ENCODE measurements around the gene SPAG16. TPM values are rescaled to one million over a fixed set of nuclear protein-coding genes. Genes with fewer than 3 reads are reported as not detected.
"Not testable (repeated sequence)": the region's sequence is repeated elsewhere in the genome, so short reads cannot be mapped to it uniquely, and the experiment has no call there.

Gene SPAG16
- total RNA-seq, 1 experiment from 2014 or later, result 28.2 TPM

GRCh38 chr2:213627835-213628460 lies 343.7 kb downstream of the SPAG16 start:
- H3K9me3 ChIP-seq (replicated peaks), result 0 out of 2 replicates have a peak, but pooled peaks cover 3% of the 10 kb centered on the region
- H3K4me1 ChIP-seq, result no peaks in the 10 kb centered on the region
- H3K4me3 ChIP-seq, result no peak overlapping the region
- no peaks in the 10 kb centered on the region for H3K36me3 ChIP-seq
- H3K27me3 ChIP-seq, result no peaks in the 10 kb centered on the region
- DNase-seq, result no peak
- H3K27ac ChIP-seq, result no peak overlapping the region

DNA sequence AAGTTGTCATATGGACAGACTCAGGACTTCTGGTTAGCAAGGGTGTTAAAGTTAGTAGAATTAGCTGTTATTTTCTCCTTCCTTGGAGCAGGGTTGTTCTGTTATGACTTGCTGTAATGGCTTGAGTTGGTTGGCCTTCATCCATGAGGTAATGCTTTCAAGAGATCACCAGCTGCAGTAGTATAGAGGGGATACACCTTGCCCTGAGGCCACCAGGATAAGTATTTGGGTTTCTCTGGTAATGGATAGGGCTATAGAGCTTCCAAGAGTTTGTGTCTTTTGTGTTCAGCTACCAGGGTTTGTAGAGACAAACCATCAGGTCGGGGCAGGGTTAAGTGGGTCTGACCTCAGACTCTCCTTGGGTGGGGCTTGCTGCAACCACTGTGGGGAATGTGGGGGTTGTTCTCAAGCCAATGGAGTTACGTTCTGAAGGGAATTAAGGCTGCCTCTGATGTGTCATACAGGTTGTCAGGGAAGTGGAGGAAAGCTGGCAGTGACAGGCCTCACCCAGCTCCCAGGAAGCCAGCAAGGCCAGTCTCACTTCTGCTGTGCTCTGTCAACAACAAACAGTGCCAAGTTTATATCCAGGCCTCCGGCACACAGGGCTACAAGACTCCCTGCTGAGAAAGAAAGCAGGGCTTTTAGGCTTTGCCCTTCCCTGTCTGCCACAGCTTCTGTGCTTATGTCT lies 356.6 kb downstream of the SPAG16 start:
- H3K9me3 ChIP-seq (replicated peaks), result no peaks in the 10 kb centered on the region
- H3K4me3 ChIP-seq, result no peak overlapping the region
- H3K27me3 ChIP-seq, result no peaks in the 10 kb centered on the region
- no peaks in the 10 kb centered on the region for H3K36me3 ChIP-seq
- no peak overlapping the region for H3K27ac ChIP-seq
- no peaks in the 10 kb centered on the region for H3K4me1 ChIP-seq
- no peak for DNase-seq

- Histone ChIP-seq H3K27me3 (no peaks in the 10 kb centered on the region), H3K4me1 (no peaks in the 10 kb centered on the region)
- DNase-seq, result no peak
Observed at GRCh38 chr2:213644926-213645325, 360.7 kb downstream of the SPAG16 start.

DNA sequence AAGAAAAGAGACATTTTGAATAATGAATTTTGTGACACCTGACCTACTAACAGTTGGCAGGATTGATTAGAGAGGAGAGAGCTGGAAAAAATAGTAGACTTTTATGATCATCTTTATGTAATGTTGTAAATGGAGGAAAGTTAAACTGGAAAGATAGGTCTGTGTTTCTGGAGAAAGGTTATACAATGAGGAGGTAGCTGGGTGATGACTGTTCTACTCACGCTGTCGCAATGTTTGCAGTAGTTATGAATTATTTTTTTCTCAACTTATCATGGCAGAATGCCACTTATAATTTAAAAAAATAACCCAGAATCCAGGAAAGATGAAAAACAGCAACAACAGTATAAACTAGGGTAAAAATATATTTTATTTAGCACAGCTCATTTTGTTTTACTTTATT lies 364.9 kb downstream of the SPAG16 start:
- no peak overlapping the region for H3K27ac ChIP-seq
- H3K4me3 ChIP-seq, result no peak overlapping the region

More at GRCh38 chr2:213644926-213645325, 360.7 kb downstream of the SPAG16 start:
- H3K4me3 ChIP-seq, result no peak overlapping the region
- no peaks in the 10 kb centered on the region for H3K36me3 ChIP-seq
- no peaks in the 10 kb centered on the region for H3K9me3 ChIP-seq (replicated peaks)
- H3K27ac ChIP-seq, result no peak overlapping the region

DNA sequence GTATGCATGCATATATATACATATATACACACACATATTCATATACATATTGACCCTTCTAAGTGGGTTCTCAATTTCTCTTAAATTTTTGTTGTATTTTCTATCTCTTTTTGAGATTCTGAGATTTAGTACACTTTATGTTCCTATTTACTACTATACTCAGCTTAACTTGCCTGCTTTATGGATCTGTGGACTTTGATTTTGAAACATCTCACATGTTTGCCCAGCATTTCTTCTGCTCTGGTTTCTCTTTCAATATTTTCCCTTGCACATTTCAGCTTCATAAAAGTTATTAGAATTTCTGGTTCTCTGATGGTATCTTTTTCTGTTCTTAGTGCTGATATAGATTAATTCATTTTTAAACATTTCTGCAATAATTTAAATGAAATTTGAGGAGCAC lies 380.6 kb downstream of the SPAG16 start:
- no peaks in the 10 kb centered on the region for H3K9me3 ChIP-seq (replicated peaks)
- H3K27ac ChIP-seq, result no peak overlapping the region
- no peak for DNase-seq
- no peaks in the 10 kb centered on the region for H3K27me3 ChIP-seq
- no peak overlapping the region for H3K4me3 ChIP-seq
- no peaks in the 10 kb centered on the region for H3K36me3 ChIP-seq
- H3K4me1 ChIP-seq, result no peaks in the 10 kb centered on the region

More for the DNA sequence above, 364.9 kb downstream of the SPAG16 start:
- H3K4me1 ChIP-seq, result no peaks in the 10 kb centered on the region
- H3K27me3 ChIP-seq, result no peaks in the 10 kb centered on the region
- no peaks in the 10 kb centered on the region for H3K9me3 ChIP-seq (replicated peaks)
- H3K36me3 ChIP-seq, result no peaks in the 10 kb centered on the region
- DNase-seq, result no peak

DNA sequence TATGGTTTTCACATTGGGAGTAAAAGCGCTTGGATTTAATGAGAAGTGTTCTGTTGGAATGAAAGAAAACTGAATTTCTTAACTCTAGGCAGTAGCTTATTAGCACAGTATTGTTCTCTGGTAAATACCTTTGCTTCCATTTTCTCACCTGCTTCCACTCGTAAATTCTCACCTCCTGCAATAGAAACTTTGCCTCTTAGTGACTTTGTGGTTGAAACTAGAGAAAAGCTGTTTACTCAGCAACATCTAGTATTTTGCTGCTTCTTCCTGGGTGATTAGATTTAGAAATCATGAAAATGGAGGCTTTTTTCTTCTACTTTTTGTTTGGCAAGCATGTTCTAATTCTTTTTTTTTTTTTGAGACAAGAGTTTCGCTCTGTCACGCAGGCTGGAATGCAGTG lies 385.4 kb downstream of the SPAG16 start:
- no peaks in the 10 kb centered on the region for H3K36me3 ChIP-seq
- H3K9me3 ChIP-seq (replicated peaks), result no peaks in the 10 kb centered on the region
- H3K4me3 ChIP-seq, result no peak overlapping the region
- DNase-seq, result no peak
- H3K27me3 ChIP-seq, result no peaks in the 10 kb centered on the region
- H3K4me1 ChIP-seq, result no peaks in the 10 kb centered on the region
- no peak overlapping the region for H3K27ac ChIP-seq

- H3K4me3 ChIP-seq, result no peak overlapping the region
- no peak for DNase-seq
- H3K9me3 ChIP-seq (replicated peaks), result no peaks in the 10 kb centered on the region
- no peak overlapping the region for H3K27ac ChIP-seq
- H3K36me3 ChIP-seq, result no peaks in the 10 kb centered on the region
- H3K27me3 ChIP-seq, result no peaks in the 10 kb centered on the region
- no peaks in the 10 kb centered on the region for H3K4me1 ChIP-seq
Observed at GRCh38 chr2:213678437-213679218, 394.4 kb downstream of the SPAG16 start.

DNA sequence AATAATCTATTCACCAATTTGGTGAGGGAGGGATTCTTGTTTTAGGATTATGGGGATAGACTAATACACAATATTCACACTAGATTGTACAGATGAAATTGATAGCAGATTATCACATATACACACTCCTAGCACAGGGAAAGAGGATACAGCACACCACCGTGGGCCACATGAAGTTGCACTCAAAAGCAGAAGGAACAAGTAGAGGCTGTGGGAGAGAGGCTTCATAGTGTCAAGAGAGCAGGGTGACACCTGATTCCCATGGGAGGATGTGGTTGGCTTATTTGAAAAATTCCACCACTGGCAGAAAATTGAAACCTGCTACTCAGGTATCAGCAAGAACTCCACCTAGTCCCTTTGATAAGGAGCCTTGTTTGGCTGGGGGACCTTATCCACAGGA lies 395.6 kb downstream of the SPAG16 start:
- Histone ChIP-seq H3K27ac (no peak overlapping the region), H3K36me3 (no peaks in the 10 kb centered on the region), H3K27me3 (no peaks in the 10 kb centered on the region), H3K4me1 (no peaks in the 10 kb centered on the region), H3K4me3 (no peak overlapping the region), H3K9me3 (replicated peaks) (no peaks in the 10 kb centered on the region)
- DNase-seq, result no peak

DNA sequence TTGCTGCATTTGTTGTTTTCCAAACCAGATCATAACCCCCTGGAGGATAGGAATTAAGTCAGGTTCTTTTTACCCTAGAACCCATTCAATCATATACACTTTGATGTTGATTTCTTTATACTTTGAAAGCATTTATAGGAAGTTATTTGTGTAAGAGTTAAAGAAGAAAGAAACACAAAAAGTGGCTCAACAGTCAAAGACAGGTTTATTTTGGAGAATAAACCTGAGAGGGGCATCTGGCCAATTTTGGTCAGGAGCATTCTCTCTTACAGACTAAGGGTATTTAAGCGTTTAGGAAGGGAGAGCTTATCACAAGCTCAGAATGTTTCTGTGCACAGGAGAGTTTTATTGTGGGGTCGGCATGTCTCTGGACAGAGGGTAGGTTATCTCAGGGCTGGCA lies 398.0 kb downstream of the SPAG16 start:
- H3K4me3 ChIP-seq, result no peak overlapping the region
- H3K27ac ChIP-seq, result no peak overlapping the region

GRCh38 chr2:213688133-213688532 lies 403.9 kb downstream of the SPAG16 start:
- H3K36me3 ChIP-seq, result no peaks in the 10 kb centered on the region
- no peak for DNase-seq
- H3K27me3 ChIP-seq, result no peaks in the 10 kb centered on the region
- no peaks in the 10 kb centered on the region for H3K4me1 ChIP-seq
- H3K4me3 ChIP-seq, result no peak overlapping the region
- no peaks in the 10 kb centered on the region for H3K9me3 ChIP-seq (replicated peaks)
- H3K27ac ChIP-seq, result no peak overlapping the region

More for the DNA sequence above, 398.0 kb downstream of the SPAG16 start:
- H3K27me3 ChIP-seq, result no peaks in the 10 kb centered on the region
- H3K36me3 ChIP-seq, result no peaks in the 10 kb centered on the region
- no peaks in the 10 kb centered on the region for H3K9me3 ChIP-seq (replicated peaks)
- no peaks in the 10 kb centered on the region for H3K4me1 ChIP-seq
- no peak for DNase-seq

DNA sequence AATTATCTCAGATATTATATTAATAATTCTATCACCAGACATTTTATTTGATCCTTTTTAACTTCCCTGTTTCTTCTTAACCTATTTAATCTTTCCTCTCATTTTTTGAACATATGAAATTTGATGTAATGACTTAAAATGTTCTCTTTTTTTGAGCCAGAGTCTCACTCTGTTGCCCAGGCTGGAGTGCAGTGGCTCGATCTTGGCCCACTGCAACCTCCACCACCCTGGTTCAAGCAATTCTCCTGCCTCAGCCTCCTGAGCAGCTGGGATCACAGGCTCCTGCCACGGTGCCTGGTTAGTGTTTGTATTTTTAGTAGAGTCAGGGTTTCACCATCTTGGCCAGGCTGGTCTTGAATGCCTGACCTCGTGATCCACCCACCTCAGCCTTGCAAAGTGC lies 404.6 kb downstream of the SPAG16 start:
- H3K36me3 ChIP-seq; H3K9me3 ChIP-seq (replicated peaks); H3K4me3 ChIP-seq; H3K27ac ChIP-seq; H3K27me3 ChIP-seq; DNase-seq; H3K4me1 ChIP-seq: not testable (repeated sequence)

DNA sequence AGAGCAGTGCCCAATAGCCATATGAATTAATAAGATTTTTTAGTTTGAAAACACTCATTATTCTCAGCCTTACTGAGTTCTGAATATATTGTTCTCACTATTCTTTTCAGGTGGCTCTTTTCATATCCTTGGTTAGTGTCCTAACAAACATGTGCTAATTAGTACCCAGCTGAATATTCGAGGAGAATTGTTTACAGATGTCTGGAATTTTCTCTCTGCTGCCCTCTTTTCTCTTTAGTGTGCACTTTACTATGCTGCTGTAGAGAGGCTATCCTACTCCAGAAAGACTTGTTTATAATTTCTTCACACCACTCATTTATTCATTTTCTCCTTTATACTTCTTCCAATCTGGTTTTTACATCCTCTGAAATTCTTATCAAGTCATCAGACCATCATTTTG lies 405.3 kb downstream of the SPAG16 start:
- H3K9me3 ChIP-seq (replicated peaks), result no peaks in the 10 kb centered on the region
- no peak overlapping the region for H3K27ac ChIP-seq
- no peaks in the 10 kb centered on the region for H3K36me3 ChIP-seq
- DNase-seq, result no peak
- no peaks in the 10 kb centered on the region for H3K27me3 ChIP-seq
- no peaks in the 10 kb centered on the region for H3K4me1 ChIP-seq
- H3K4me3 ChIP-seq, result no peak overlapping the region

DNA sequence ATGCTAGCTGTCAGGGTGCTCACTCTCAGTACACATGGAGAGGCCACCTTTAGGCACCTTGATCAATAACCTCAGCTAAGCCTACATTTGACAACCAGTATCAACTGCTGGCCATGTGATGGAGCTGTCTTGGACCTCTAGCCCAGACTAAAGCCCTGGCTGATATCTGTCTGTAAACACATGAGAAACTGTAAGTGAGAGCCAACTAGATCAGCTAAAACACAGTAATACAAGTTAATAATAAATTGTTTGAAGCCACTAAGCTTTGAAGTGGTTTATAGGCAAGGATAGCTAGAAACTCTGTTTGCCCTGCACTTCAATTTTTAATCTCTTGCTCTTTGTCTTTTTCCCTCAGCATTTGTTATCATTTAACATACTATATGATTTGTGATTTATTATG lies 407.1 kb downstream of the SPAG16 start:
- no peak for DNase-seq
- Histone ChIP-seq H3K4me1 (no peaks in the 10 kb centered on the region), H3K27me3 (no peaks in the 10 kb centered on the region), H3K27ac (no peak overlapping the region), H3K36me3 (no peaks in the 10 kb centered on the region), H3K9me3 (replicated peaks) (no peaks in the 10 kb centered on the region), H3K4me3 (no peak overlapping the region)

DNA sequence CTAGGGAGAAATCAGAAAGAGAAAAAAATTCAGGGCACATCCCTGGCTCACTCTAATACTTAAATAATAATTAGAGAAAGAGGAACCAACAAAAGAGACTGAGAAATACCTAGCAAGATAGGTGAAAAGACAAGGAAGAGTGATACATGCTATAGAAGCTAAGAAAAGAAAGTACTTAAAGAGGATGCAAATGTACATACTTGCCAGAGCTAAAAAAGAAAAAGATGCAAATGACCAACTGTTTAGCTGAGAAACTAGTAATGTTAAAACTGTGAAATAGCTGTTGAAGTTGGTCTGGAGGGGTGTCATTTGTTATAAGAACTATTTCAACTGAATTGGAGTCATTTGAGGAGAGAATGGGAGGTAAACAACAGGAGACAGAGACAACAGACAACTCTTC lies 412.2 kb downstream of the SPAG16 start:
- Histone ChIP-seq H3K9me3 (replicated peaks) (no peaks in the 10 kb centered on the region), H3K4me1 (no peaks in the 10 kb centered on the region), H3K27ac (no peak overlapping the region), H3K4me3 (no peak overlapping the region), H3K36me3 (no peaks in the 10 kb centered on the region), H3K27me3 (no peaks in the 10 kb centered on the region)
- DNase-seq, result no peak

DNA sequence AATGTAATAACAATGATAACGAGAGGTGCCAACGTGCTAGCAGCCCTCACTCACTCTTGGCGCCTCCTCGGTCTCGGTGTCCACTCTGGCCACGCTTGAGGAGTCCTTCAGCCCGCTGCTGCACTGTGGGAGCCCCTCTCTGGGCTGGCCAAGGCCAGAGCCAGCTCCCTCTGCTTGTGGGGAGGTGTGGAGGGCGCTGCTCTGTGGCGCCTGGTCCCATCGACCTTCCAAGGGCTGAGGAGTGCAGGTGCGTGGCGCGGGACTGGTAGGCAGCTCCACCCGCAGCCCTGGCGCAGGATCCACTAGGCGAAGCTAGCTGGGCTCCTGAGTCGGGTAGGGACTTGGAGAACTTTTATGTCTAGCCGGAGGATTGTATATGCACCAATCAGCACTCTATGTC lies 417.1 kb downstream of the SPAG16 start:
- not testable (repeated sequence) for DNase-seq; H3K27ac ChIP-seq; H3K4me1 ChIP-seq; H3K4me3 ChIP-seq; H3K9me3 ChIP-seq (replicated peaks); H3K36me3 ChIP-seq; H3K27me3 ChIP-seq

All from SJCRH30 (cell line).